ENCODE data around the gene ARFGAP3. TPM values are rescaled to one million over a fixed set of nuclear protein-coding genes. Genes with fewer than 3 reads are reported as not detected.
A peak's percentile ranks its signal among the peaks of the same experiment; 100 is the strongest.

ARFGAP3 gene
- total and polyA plus RNA-seq, 11 donors = 13.3 to 34.0 (median 25.1) TPM

GRCh38 chr22:42868751-42869251, 11.7 kb upstream of the ARFGAP3 start:
- 55 to 66% (median 57%) methylated on average over 12 to 16 of the region's 16 CpGs for WGBS, 4 donors
- Histone ChIP-seq H3K9me3 (no peaks in the 10 kb centered on the region), H3K4me1 (peaks cover 0 to 22% (median 12%) of the 10 kb centered on the region in 12 donors), H3K4me3 (no peak overlapping the region), H3K36me3 (peaks cover 0 to 51% (median 39%) of the 10 kb centered on the region in 9 donors), H3K27me3 (no peaks in the 10 kb centered on the region), H3K27ac (peak overlapping the region in 10 of 12 donors; percentile 11 to 80 (median 56))
- ATAC-seq (peak; percentile 62 to 80 (median 73)), DNase-seq (peak; percentile 67 to 83 (median 78))
- TF ChIP-seq POLR2A (IDR thresholded peaks at IDR 0.05) (no peak), CTCF (IDR thresholded peaks at IDR 0.05) (no peak)
- intact Hi-C loops (cut with DNase I) = loop anchor here (2.0 to 10.0 kb wide), 11 partner anchors 34 to 226 kb away; partner anchors contain the start of gene TTLL1 (in 1 of the 10)

GRCh38 chr22:42866100-42866499, 9.0 kb upstream of the ARFGAP3 start:
- DNase-seq (no peak), ATAC-seq (no peak)
- 91 to 93% (median 93%) methylated on average over 7 of the region's 7 CpGs for WGBS, 4 donors
- no peaks in the 10 kb centered on the region for H3K9me3 ChIP-seq
- no peak for TF ChIP-seq CTCF (IDR thresholded peaks at IDR 0.05)
- TF ChIP-seq POLR2A (IDR thresholded peaks at IDR 0.05) = no peak
- intact Hi-C loops (cut with DNase I) = loop anchor here in 9 of 10 donors (2.0 to 10.0 kb wide), 12 partner anchors 36 to 229 kb away; partner anchors contain the start of gene TTLL1 (in 3 of the 9)
- no peaks in the 10 kb centered on the region for H3K27me3 ChIP-seq
- H3K27ac ChIP-seq = no peak overlapping the region
- H3K4me1 ChIP-seq = peaks cover 0 to 22% (median 12%) of the 10 kb centered on the region in 12 donors
- peaks cover 0 to 24% (median 12%) of the 10 kb centered on the region in 9 donors for H3K36me3 ChIP-seq
- no peak overlapping the region for H3K4me3 ChIP-seq

- 85 to 87% (median 86%) methylated on average over 8 of the region's 8 CpGs for WGBS, 4 donors
- H3K4me3 ChIP-seq = no peak overlapping the region
- no peaks in the 10 kb centered on the region for H3K9me3 ChIP-seq
- ATAC-seq (no peak), DNase-seq (no peak)
- no peaks in the 10 kb centered on the region for H3K27me3 ChIP-seq
- TF ChIP-seq CTCF (IDR thresholded peaks at IDR 0.05) = no peak
- TF ChIP-seq POLR2A (IDR thresholded peaks at IDR 0.05) = no peak
- H3K27ac ChIP-seq = no peak overlapping the region
- intact Hi-C loops (cut with DNase I) = loop anchor here in 9 of 10 donors (5.0 to 10.0 kb wide), 10 partner anchors 37 to 229 kb away; partner anchors contain the start of gene TTLL1 (in 1 of the 9)
- peaks cover 0 to 28% (median 12%) of the 10 kb centered on the region in 12 donors for H3K4me1 ChIP-seq
- peaks cover 0 to 19% (median 6%) of the 10 kb centered on the region in 9 donors for H3K36me3 ChIP-seq
These were observed 8.5 kb upstream of the ARFGAP3 start for GRCh38 chr22:42865536-42865935.

GRCh38 chr22:42863349-42863961, 6.4 kb upstream of the ARFGAP3 start:
- H3K27ac ChIP-seq = no peak overlapping the region
- intact Hi-C loops (cut with DNase I) = loop anchor here in 4 of 10 donors (10.0 kb wide), 4 partner anchors 101 to 231 kb away; partner anchors contain the start of gene TTLL1 (in 1 of the 4)

More at GRCh38 chr22:42863349-42863961, 6.4 kb upstream of the ARFGAP3 start:
- DNase-seq (no peak), ATAC-seq (no peak)
- Histone ChIP-seq H3K4me3 (no peak overlapping the region), H3K27me3 (no peaks in the 10 kb centered on the region), H3K4me1 (peaks cover 0 to 18% (median 4%) of the 10 kb centered on the region in 12 donors), H3K9me3 (no peaks in the 10 kb centered on the region), H3K36me3 (no peaks in the 10 kb centered on the region)
- TF ChIP-seq POLR2A (IDR thresholded peaks at IDR 0.05) = no peak
- no peak for TF ChIP-seq CTCF (IDR thresholded peaks at IDR 0.05)
- WGBS, 4 donors = 70 to 85% (median 78%) methylated on average over 4 of the region's 4 CpGs

All from heart left ventricle (tissue), 16 donors.